ENCODE results near the gene PRG3. TPM values are rescaled to one million over a fixed set of nuclear protein-coding genes. Genes with fewer than 3 reads are reported as not detected.

Gene PRG3
- total and polyA plus RNA-seq, 2 of the 4 experiments (the other 2 are of a cell fraction): not detected

- ChIA-PET CTCF (no interaction called here), POLR2A (ENCODE audit: unreplicated experiment) (no interaction called here)
- Histone ChIP-seq H3K4me1 (ENCODE audit: control insufficient read depth, insufficient read depth, low read length) (peaks cover 3% of the 10 kb centered on the region; the same call in 1 of the 2 replicates), H2AK9ac (replicated peaks; ENCODE audit: low read depth, low read length, poor library complexity) (no peak overlapping the region), H3K27me3 (ENCODE audit: control insufficient read depth, insufficient read depth, low read length) (no peaks in the 10 kb centered on the region), H4K5ac (ENCODE audit: low read depth, low read length) (no peak overlapping the region), H3K9ac (ENCODE audit: low read depth, low read length) (no peak overlapping the region), H3K9me1 (ENCODE audit: insufficient read depth, low read length) (no peaks in the 10 kb centered on the region; the same call in 1 of the 2 replicates), H2BK15ac (ENCODE audit: low read depth, low read length) (no peak overlapping the region), H2AK5ac (ENCODE audit: low read depth, low read length) (no peak overlapping the region), H3K4ac (ENCODE audit: low read depth, low read length) (no peak overlapping the region), H4K8ac (ENCODE audit: low read depth in 2 of 2, low read length in 2 of 2) (no peak overlapping the region), H2AFZ (replicated peaks; ENCODE audit: low read length, poor library complexity) (no peak overlapping the region), H2BK120ac (ENCODE audit: low read depth, low read length) (no peak overlapping the region), H3K9me3 (ENCODE audit: control insufficient read depth, insufficient read depth, low read length) (no peaks in the 10 kb centered on the region), H3K56ac (ENCODE audit: extremely low read depth, insufficient read depth, low read length) (no peak overlapping the region), H3K27ac (ENCODE audit: insufficient read depth, low read length) (no peak overlapping the region), H4K91ac (ENCODE audit: insufficient read depth, low read depth, low read length) (no peak overlapping the region), H3K14ac (replicated peaks; ENCODE audit: low read depth, low read length) (no peak overlapping the region), H3K4me2 (ENCODE audit: low read depth, low read length) (no peak overlapping the region), H3K79me1 (ENCODE audit: low read depth in 1 of 2, low read length in 2 of 2) (no peaks in the 10 kb centered on the region), H2BK20ac (ENCODE audit: low read depth, low read length) (no peak overlapping the region), H3K4me3 (ENCODE audit: insufficient read depth, low read depth, low read length) (no peak overlapping the region), H2BK5ac (ENCODE audit: low read depth, low read length, poor library complexity, severe bottlenecking) (no peak overlapping the region), H3K18ac (ENCODE audit: low read depth, low read length) (no peak overlapping the region), H3K23ac (ENCODE audit: low read depth, low read length) (no peak overlapping the region), H4K20me1 (ENCODE audit: insufficient read depth, low read length) (no peaks in the 10 kb centered on the region), H3K36me3 (ENCODE audit: control insufficient read depth, insufficient read depth, low read length) (peaks cover 31% of the 10 kb centered on the region)
- dilution Hi-C loops (cut with HindIII; ENCODE audit: low sequenced_read_pairs, unreplicated experiment): no loop called here
- 86% methylated on average over 2 of the region's 4 CpGs; no CpG with 5 or more reads in 1 of the 2 experiments for WGBS, 2 experiments (ENCODE audit: extremely low coverage in 2 of 2, insufficient read length in 1 of 2)
- no peak for DNase-seq
- intact Hi-C loops (cut with micrococcal nuclease): no loop called here
- in situ Hi-C loops (cut with MboI; ENCODE audit: low sequenced_read_pairs): no loop called here
- no TSS peak for BruUV-seq (replicated peaks)
- TF ChIP-seq MAFK (IDR thresholded peaks at IDR 0.05; ENCODE audit: low read depth, low read length): no peak
- no peak for TF ChIP-seq CHD1 (IDR thresholded peaks at IDR 0.05; ENCODE audit: low read depth, low read length)
- no peak for TF ChIP-seq RCOR1 (IDR thresholded peaks at IDR 0.05; ENCODE audit: insufficient replicate concordance, low read length)
- no peak for TF ChIP-seq SMC3 (IDR thresholded peaks at IDR 0.05; ENCODE audit: low read depth, low read length)
- no peak for TF ChIP-seq CTCF (conservative IDR thresholded peaks at IDR 0.05; ENCODE audit: low read depth, low read length)
- TF ChIP-seq USF2 (IDR thresholded peaks at IDR 0.05; ENCODE audit: low read depth, low read length): no peak
- TF ChIP-seq NFE2L2 (IDR thresholded peaks at IDR 0.05; ENCODE audit: low read depth, low read length): no peak
- no peak for TF ChIP-seq FOS (IDR thresholded peaks at IDR 0.05; ENCODE audit: low read depth, low read length)
- no peak for TF ChIP-seq MXI1 (IDR thresholded peaks at IDR 0.05; ENCODE audit: borderline replicate concordance, low read depth, low read length)
- no peak for TF ChIP-seq RFX5 (IDR thresholded peaks at IDR 0.05; ENCODE audit: low read depth, low read length)
- no peak for TF ChIP-seq RAD21 (IDR thresholded peaks at IDR 0.05; ENCODE audit: low read length)
- no peak for TF ChIP-seq MAZ (IDR thresholded peaks at IDR 0.05; ENCODE audit: borderline replicate concordance, low read depth, low read length)
- TF ChIP-seq, protein P1, sequence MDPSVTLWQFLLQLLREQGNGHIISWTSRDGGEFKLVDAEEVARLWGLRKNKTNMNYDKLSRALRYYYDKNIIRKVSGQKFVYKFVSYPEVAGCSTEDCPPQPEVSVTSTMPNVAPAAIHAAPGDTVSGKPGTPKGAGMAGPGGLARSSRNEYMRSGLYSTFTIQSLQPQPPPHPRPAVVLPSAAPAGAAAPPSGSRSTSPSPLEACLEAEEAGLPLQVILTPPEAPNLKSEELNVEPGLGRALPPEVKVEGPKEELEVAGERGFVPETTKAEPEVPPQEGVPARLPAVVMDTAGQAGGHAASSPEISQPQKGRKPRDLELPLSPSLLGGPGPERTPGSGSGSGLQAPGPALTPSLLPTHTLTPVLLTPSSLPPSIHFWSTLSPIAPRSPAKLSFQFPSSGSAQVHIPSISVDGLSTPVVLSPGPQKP (IDR thresholded peaks at IDR 0.05; ENCODE audit: borderline replicate concordance, low read depth, low read length): no peak
- no peak for ATAC-seq (ENCODE audit: low read depth)
Observed at GRCh38 chr11:57413681-57414080, 32.7 kb upstream of the PRG3 start.

Data from IMR-90 (cell line).